HAP-1 (cell line): ENCODE measurements around the gene MCOLN1.

Experiments
- DNase-seq, 2 experiments: peaks; one replicate each; pipeline ENCODE4 v3.0.0-alpha.2; 2016 to 2020; ENCODE audit warnings: low spot score in 2 of 2
- H3K27me3 ChIP-seq: fragments of 250-450 bp; sonication (Bioruptor Pico); 2 replicates; pipeline ENCODE4 v1.5.1; 2020; ENCODE audit warnings: low read depth, mild to moderate bottlenecking, moderate library complexity
- H3K36me3 ChIP-seq: fragments of 250-450 bp; sonication (Bioruptor Pico); replicated peaks from 2 replicates; pipeline ENCODE4 v1.5.1; 2020; ENCODE audit warnings: mild to moderate bottlenecking
- H3K4me1 ChIP-seq: fragments of 250-450 bp; sonication (Bioruptor Pico); 2 replicates; pipeline ENCODE4 v1.5.1; 2020; ENCODE audit warnings: mild to moderate bottlenecking
- H3K4me3 ChIP-seq: fragments of 250-450 bp; sonication (Bioruptor Pico); 2 replicates; pipeline ENCODE4 v1.5.1; 2020; ENCODE audit warnings: mild to moderate bottlenecking, moderate library complexity
- H3K9me3 ChIP-seq: fragments of 250-450 bp; sonication (Bioruptor Pico); 2 replicates; pipeline ENCODE4 v1.5.1; 2020; ENCODE audit warnings: mild to moderate bottlenecking, moderate library complexity
- in situ Hi-C: fragments of 300-500 bp; cut with MboI; formaldehyde crosslinking; loops from 3 replicates; pipeline ENCODE4 v1.14.3; 2020; ENCODE audit warnings: low sequenced_read_pairs, inconsistent platforms, mixed read lengths

The MCOLN1 gene

GRCh38 chr19:7488736-7489353 lies 33.6 kb upstream of the MCOLN1 start, which contains the start of gene PEX11G:
Gene PEX11G, minus strand, starts transcription at chr19:7489035. Its CDS starts 25 bp downstream, at chr19:7489010.
- H3K36me3 ChIP-seq, result no peaks in the 10 kb centered on the region
- peak within 1 kb of the TSS; percentile 56 for H3K4me3 ChIP-seq
- H3K9me3 ChIP-seq, result no peaks in the 10 kb centered on the region
- in situ Hi-C loops, result no loop called here
- H3K27me3 ChIP-seq, result no peaks in the 10 kb centered on the region
- H3K4me1 ChIP-seq, result peaks cover 9% of the 10 kb centered on the region
- DNase-seq, result peak; percentile 91 to 94

GRCh38 chr19:7489609-7490044 lies 32.8 kb upstream of the MCOLN1 start:
- no peaks in the 10 kb centered on the region for H3K27me3 ChIP-seq
- no peak overlapping the region for H3K4me3 ChIP-seq
- in situ Hi-C loops, result no loop called here
- no peak for DNase-seq
- peaks cover 9% of the 10 kb centered on the region for H3K4me1 ChIP-seq
- no peaks in the 10 kb centered on the region for H3K9me3 ChIP-seq
- H3K36me3 ChIP-seq, result no peaks in the 10 kb centered on the region

- no peaks in the 10 kb centered on the region for H3K36me3 ChIP-seq
- H3K9me3 ChIP-seq, result no peaks in the 10 kb centered on the region
- no peaks in the 10 kb centered on the region for H3K27me3 ChIP-seq
- in situ Hi-C loops, result no loop called here
- no peak overlapping the region for H3K4me3 ChIP-seq
- DNase-seq, result no peak
- H3K4me1 ChIP-seq, result peaks cover 9% of the 10 kb centered on the region
Measured at GRCh38 chr19:7492142-7492541, 30.3 kb upstream of the MCOLN1 start.

DNA sequence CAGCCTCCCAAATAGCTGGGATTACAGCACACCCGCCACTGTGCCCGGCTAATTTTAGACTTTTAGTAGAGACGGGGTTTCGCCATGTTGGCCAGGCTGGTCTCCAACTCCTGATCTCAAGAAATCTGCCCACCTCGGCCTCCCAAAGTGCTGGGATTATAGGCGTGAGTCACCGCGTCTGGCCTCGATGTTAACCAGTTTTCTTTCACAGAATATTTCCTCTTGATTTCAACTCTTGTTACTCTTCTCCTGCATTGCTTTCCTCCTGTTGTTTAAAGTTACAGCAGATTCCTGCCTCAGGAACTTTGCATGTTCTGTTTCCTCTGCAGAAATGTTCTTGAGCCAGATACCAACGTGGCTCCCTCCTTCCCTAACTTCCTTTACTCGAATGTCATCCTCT lies 29.9 kb upstream of the MCOLN1 start:
- Histone ChIP-seq H3K36me3 (no peaks in the 10 kb centered on the region), H3K27me3 (no peaks in the 10 kb centered on the region), H3K4me1 (peaks cover 9% of the 10 kb centered on the region), H3K9me3 (no peaks in the 10 kb centered on the region), H3K4me3 (no peak overlapping the region)
- in situ Hi-C loops, result no loop called here
- DNase-seq, result no peak

- H3K27me3 ChIP-seq, result no peaks in the 10 kb centered on the region
- no peak overlapping the region for H3K4me3 ChIP-seq
- no peak for DNase-seq
- no peaks in the 10 kb centered on the region for H3K4me1 ChIP-seq
- in situ Hi-C loops, result no loop called here
- H3K9me3 ChIP-seq, result no peaks in the 10 kb centered on the region
- no peaks in the 10 kb centered on the region for H3K36me3 ChIP-seq
Measured at GRCh38 chr19:7494416-7495098, 27.9 kb upstream of the MCOLN1 start.

DNA sequence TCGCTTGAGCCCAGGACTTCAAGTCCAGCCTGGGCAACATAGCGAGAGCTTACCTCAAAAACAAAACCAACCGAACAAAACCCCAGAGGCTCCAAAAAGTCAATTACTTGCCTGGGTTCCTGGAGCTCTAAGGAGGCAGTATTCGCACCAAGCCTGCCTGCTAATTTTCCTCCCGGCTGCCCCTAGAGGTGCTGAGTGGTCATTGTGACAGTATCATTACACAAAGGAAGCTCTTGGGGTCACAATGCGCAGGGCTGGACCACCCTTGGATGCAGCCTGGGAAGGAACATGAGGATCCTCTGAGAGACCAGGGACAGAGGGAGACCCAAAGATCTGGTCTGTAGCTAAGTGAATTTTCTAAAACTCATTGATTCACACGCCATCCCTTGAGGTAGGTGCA lies 25.1 kb upstream of the MCOLN1 start:
- H3K9me3 ChIP-seq, result no peaks in the 10 kb centered on the region
- no peaks in the 10 kb centered on the region for H3K27me3 ChIP-seq
- no peak overlapping the region for H3K4me3 ChIP-seq
- DNase-seq, result peak; percentile 19 to 53
- peaks cover 6% of the 10 kb centered on the region; the same call in 1 of the 2 replicates for H3K4me1 ChIP-seq
- in situ Hi-C loops, result no loop called here
- no peaks in the 10 kb centered on the region for H3K36me3 ChIP-seq

- DNase-seq, result peak; percentile 77 to 89
- Histone ChIP-seq H3K4me1 (peaks cover 14% of the 10 kb centered on the region; the same call in 1 of the 2 replicates), H3K9me3 (no peaks in the 10 kb centered on the region), H3K27me3 (no peaks in the 10 kb centered on the region), H3K36me3 (no peaks in the 10 kb centered on the region), H3K4me3 (peak overlapping the region; percentile 30)
- in situ Hi-C loops, result no loop called here
Measured at GRCh38 chr19:7500811-7501450, 21.5 kb upstream of the MCOLN1 start.

- in situ Hi-C loops, result no loop called here
- Histone ChIP-seq H3K4me3 (no peak overlapping the region), H3K27me3 (no peaks in the 10 kb centered on the region), H3K36me3 (no peaks in the 10 kb centered on the region), H3K4me1 (peaks cover 18% of the 10 kb centered on the region; the same call in 1 of the 2 replicates), H3K9me3 (peaks cover 2% of the 10 kb centered on the region; the same call in 1 of the 2 replicates)
- no peak for DNase-seq
Measured at GRCh38 chr19:7502552-7502951, 19.9 kb upstream of the MCOLN1 start.

DNA sequence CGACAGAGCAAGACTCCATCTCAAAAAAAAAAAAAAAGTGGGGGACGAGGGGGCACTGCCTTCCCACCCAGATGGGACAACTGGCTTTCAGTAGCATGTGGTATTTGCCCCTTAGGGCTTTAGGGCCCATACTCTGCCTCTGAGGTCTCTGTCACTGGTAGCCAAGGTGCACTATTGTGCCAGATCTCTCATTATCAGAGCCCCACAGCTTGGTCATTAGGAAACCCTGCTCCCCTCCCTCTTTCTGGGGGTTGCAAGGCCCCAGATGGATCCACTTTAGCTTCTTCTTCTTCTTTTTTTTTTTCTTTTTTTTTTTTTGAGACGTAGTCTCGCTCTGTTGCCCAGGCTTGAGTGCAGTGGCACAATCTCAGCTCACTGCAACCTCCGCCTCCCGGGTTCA lies 17.7 kb upstream of the MCOLN1 start:
- H3K9me3 ChIP-seq, result peaks cover 2% of the 10 kb centered on the region; the same call in 1 of the 2 replicates
- peaks cover 18% of the 10 kb centered on the region; the same call in 1 of the 2 replicates for H3K4me1 ChIP-seq
- in situ Hi-C loops, result no loop called here
- H3K27me3 ChIP-seq, result no peaks in the 10 kb centered on the region
- no peak for DNase-seq
- no peak overlapping the region for H3K4me3 ChIP-seq
- no peaks in the 10 kb centered on the region for H3K36me3 ChIP-seq

- Histone ChIP-seq H3K4me3 (peak overlapping the region; percentile 40), H3K27me3 (no peaks in the 10 kb centered on the region), H3K4me1 (peaks cover 18% of the 10 kb centered on the region; the same call in 1 of the 2 replicates), H3K9me3 (peaks cover 2% of the 10 kb centered on the region; the same call in 1 of the 2 replicates), H3K36me3 (no peaks in the 10 kb centered on the region)
- in situ Hi-C loops, result no loop called here
- no peak for DNase-seq
Measured at GRCh38 chr19:7505288-7505681, 17.1 kb upstream of the MCOLN1 start.

DNA sequence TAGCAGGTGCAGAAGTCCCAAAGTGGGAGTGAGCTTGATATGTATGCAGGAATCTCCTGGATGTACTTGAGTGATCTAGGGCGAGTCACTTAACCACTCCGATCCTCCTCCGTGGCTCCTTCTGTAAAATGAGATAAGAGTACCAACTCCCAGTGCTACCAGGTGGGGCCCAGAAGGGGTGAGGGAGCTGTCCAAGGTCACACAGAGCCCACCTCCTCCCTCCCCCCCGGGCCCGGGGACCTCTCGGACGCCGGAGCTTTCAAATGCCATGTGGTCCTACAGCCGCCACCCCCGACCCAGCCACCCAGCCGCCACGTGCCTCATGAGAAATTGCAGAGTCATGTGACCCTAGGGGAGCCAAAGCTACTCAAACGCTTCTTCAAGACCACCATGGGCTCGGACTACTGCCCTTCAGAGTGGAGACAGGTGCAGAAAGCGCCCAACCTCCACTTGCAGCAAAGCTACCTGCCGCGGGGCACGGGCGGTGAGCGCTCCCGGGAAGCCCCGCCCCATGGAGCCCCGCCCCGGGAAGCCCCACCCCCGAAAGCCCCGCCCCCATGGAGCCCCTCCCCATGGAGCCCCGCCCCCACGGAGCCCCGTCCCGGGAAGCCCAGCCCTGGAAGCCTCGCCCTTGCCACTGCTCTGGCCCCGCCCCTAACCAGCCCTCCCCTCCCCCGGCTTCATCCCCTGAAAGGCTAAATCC lies 16.6 kb upstream of the MCOLN1 start:
- in situ Hi-C loops, result no loop called here
- DNase-seq, result peak in 1 of 2 experiments; percentile 74

DNA sequence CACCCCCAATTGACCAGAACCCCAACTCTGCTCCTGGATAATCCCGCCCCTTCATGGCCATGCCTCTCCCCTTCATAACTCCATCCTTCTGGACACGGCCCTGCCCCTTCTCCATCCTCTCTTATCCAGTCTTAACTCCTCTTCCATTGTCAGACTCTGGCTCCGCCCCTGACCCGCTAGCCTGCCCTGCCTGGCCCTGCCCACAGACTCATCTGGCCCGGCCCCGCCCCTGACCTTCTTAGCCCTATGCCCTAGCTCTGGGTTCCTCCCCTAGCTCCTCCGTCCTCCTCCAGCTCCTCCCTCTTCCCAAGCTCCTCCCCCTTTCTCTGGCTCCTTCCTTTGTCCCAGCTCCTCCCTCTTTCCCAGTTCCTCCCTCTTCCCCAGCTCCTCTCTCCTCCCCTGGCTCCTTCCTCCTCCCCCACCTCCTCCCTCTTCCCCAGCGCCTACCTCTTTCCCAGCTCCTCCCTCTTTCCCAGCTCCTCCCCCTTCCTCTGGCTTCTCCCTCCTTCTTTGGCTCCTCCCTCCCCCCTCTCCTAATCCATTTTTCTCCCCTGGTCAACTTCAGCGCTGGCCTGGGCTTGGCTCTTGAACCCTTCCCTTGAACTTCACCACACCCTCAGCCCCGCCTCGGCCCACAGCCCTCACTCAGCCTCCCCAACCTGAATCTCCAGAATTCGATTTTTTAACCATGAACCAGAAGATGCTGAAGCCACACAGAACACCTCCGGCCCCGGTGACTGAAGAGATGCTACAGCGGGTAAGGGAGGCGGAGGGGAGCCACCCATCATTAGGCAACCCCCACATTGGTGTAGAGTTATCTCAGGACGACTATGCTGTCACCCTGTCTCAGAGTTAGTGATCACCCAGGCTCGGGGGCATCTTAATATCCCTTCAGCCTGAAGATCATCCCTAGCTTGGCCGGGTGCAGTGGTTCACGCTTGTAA lies 15.8 kb upstream of the MCOLN1 start:
- in situ Hi-C loops, result no loop called here
- Histone ChIP-seq H3K9me3 (peaks cover 2% of the 10 kb centered on the region; the same call in 1 of the 2 replicates), H3K4me1 (peaks cover 11% of the 10 kb centered on the region; the same call in 1 of the 2 replicates), H3K27me3 (no peaks in the 10 kb centered on the region), H3K36me3 (no peaks in the 10 kb centered on the region), H3K4me3 (peak overlapping the region; percentile 15; the same call in 1 of the 2 replicates)
- DNase-seq, result peak; percentile 96 to 100

More for the DNA sequence above, 16.6 kb upstream of the MCOLN1 start:
- H3K9me3 ChIP-seq, result peaks cover 2% of the 10 kb centered on the region; the same call in 1 of the 2 replicates
- no peaks in the 10 kb centered on the region for H3K27me3 ChIP-seq
- H3K36me3 ChIP-seq, result no peaks in the 10 kb centered on the region
- peak overlapping the region; percentile 40 for H3K4me3 ChIP-seq
- peaks cover 14% of the 10 kb centered on the region; the same call in 1 of the 2 replicates for H3K4me1 ChIP-seq
